Spleen (tissue), 11 donors: ENCODE data around the gene RNF41. TPM values are rescaled to one million over a fixed set of nuclear protein-coding genes. Genes with fewer than 3 reads are reported as not detected.

ENCODE experiments used
- DNase-seq: peaks from one replicate; pipeline ENCODE4 v3.0.0-alpha.2; 2020
- H3K27ac ChIP-seq, 8 donors: fragments of 200-600 bp; sonication (generic) in 7 of 8; 1 replicate in 4 of 8; 2 replicates in 4 of 8; pipeline versions ENCODE4 v1.5.0 to v1.8.0; 2016 to 2021; ENCODE audit warnings: inconsistent platforms in 4 of 8, mild to moderate bottlenecking in 4 of 8, moderate library complexity in 1 of 8
- H3K27me3 ChIP-seq, 7 donors: fragments of 200-600 bp; sonication (generic) in 6 of 7; replicated peaks in 1 of 7; 1 replicate in 4 of 7; 2 replicates in 3 of 7; pipeline versions ENCODE4 v1.5.0 to v1.8.0; 2016 to 2021; ENCODE audit warnings: inconsistent platforms in 3 of 7, mild to moderate bottlenecking in 1 of 7
- H3K36me3 ChIP-seq, 6 donors: fragments of 200-600 bp; sonication (generic) in 5 of 6; 1 replicate in 4 of 6; 2 replicates in 2 of 6; pipeline versions ENCODE4 v1.5.0 to v1.8.0; 2016 to 2021; ENCODE audit warnings: inconsistent platforms in 2 of 6
- H3K4me1 ChIP-seq, 6 donors: fragments of 200-600 bp; sonication (generic) in 5 of 6; 1 replicate in 3 of 6; 2 replicates in 3 of 6; pipeline versions ENCODE4 v1.5.0 to v1.8.0; 2016 to 2021; ENCODE audit warnings: inconsistent platforms in 3 of 6
- H3K4me3 ChIP-seq, 8 donors: fragments of 200-600 bp; sonication (generic) in 7 of 8; 1 replicate in 4 of 8; 2 replicates in 4 of 8; pipeline versions ENCODE4 v1.5.0 to v1.8.0; 2016 to 2021; ENCODE audit warnings: inconsistent platforms in 4 of 8, mild to moderate bottlenecking in 4 of 8, moderate library complexity in 2 of 8
- H3K9me3 ChIP-seq, 8 donors: fragments of 200-600 bp; sonication (generic) in 7 of 8; 1 replicate in 4 of 8; 2 replicates in 4 of 8; pipeline versions ENCODE4 v1.5.0 to v1.8.0; 2016 to 2021; ENCODE audit warnings: inconsistent platforms in 4 of 8
- CTCF ChIP-seq, 11 experiments: fragments of 200-600 bp in 7 of 11; fragments of 450-650 bp in 4 of 11; sonication (generic) in 4 of 11; IDR thresholded peaks in 8 of 11; conservative IDR thresholded peaks in 3 of 11; 1 replicate in 7 of 11; 2 replicates in 4 of 11; pipeline versions ENCODE4 v1.4.0 to v1.8.0; 2016 to 2021; ENCODE audit warnings: antibody characterized with exemption in 11 of 11, inconsistent platforms in 4 of 11, mild to moderate bottlenecking in 1 of 11
- POLR2A ChIP-seq, 3 donors: fragments of 450-650 bp; IDR thresholded peaks; one replicate each; pipeline ENCODE4 v1.5.1; 2017; ENCODE audit warnings: antibody characterized with exemption in 3 of 3, mild to moderate bottlenecking in 1 of 3
- POLR2AphosphoS5 ChIP-seq, 3 donors: sonication (generic); formaldehyde crosslinking; IDR thresholded peaks; one replicate each; pipeline ENCODE4 v1.5.1; 2017; ENCODE audit warnings: antibody characterized with exemption in 3 of 3
- WGBS, 5 donors: extraction: QIAGEN DNeasy Blood & Tissue Kit in 3 of 5; methylation state at CpG; one replicate each; pipeline versions ENCODE4 v1.1.5 to v1.1.7; 2013 to 2018; 5-methylcytosine and 5-hydroxymethylcytosine counted together
- intact Hi-C: fragments of 100-400 bp; cut with DNase I; formaldehyde crosslinking; loops from one replicate; pipeline ENCODE4 v1.15.0; 2023; ENCODE audit warnings: low total_unique reads
- polyA plus RNA-seq, 3 donors: library from polyadenylated mRNA; stranded (reverse); fragments of 200-250 nt; gene quantifications; one replicate each; pipeline ENCODE4 v1.2.1, GENCODE V29; 2013
- total RNA-seq, 7 donors: library from RNA; depleted of rRNA in 3 of 7; stranded (reverse); fragments of >200 nt in 3 of 7; fragmentation: NEBNext Ultra II Directional in 4 of 7; extraction: Animal tissue kit (Norgen Biotek cat#: 25700) in 4 of 7; gene quantifications; one replicate each; pipeline versions ENCODE4 v1.1.0 to v1.2.1, GENCODE V29; 2016 to 2021
- donor health status: healthy with polysubstance abuse.
- donor health status: DM: no; HTN: no; CAD: no; lungs with moderate emphysema.
- donor health status: DM: no; HTN: no; CAD: no.
- donor health status: Bipolar disorder and iron deficiency.
- donor health status: healthy.
- donor health status: DM: no; HTN: no; CAD: no.
- donor health status: DM: yes; HTN: yes; CAD: no.

RNF41 gene
- total and polyA plus RNA-seq, 10 donors: 13.2 to 56.1 (median 45.0) TPM

- intact Hi-C loops: no loop called here
Measured at GRCh38 chr12:56162468-56163290, 59.0 kb downstream of the RNF41 start.

GRCh38 chr12:56161690-56162351 is 59.9 kb downstream of the RNF41 start:
- peaks cover 0 to 75% (median 72%) of the 10 kb centered on the region in 6 donors for H3K36me3 ChIP-seq
- H3K27ac ChIP-seq: peak overlapping the region in 4 of 8 donors; percentile 95 to 99 (median 98)
- peak overlapping the region in 2 of 8 donors; percentile 68 to 88 for H3K4me3 ChIP-seq
- H3K9me3 ChIP-seq: no peaks in the 10 kb centered on the region
- H3K27me3 ChIP-seq: no peaks in the 10 kb centered on the region
- peaks cover 20 to 59% (median 49%) of the 10 kb centered on the region in 6 donors for H3K4me1 ChIP-seq
- 76 to 90% (median 84%) methylated on average over 10 of the region's 10 CpGs for WGBS, 5 donors
- no peak for DNase-seq
- TF ChIP-seq POLR2AphosphoS5 (IDR thresholded peaks at IDR 0.05) (no peak), POLR2A (IDR thresholded peaks at IDR 0.05) (no peak), CTCF (IDR thresholded peaks at IDR 0.05 in 8 of 11, conservative IDR thresholded peaks at IDR 0.05 in 3 of 11) (no peak)
- intact Hi-C loops: no loop called here

More at GRCh38 chr12:56162468-56163290, 59.0 kb downstream of the RNF41 start:
- no peaks in the 10 kb centered on the region for H3K27me3 ChIP-seq
- H3K36me3 ChIP-seq: peaks cover 0 to 84% (median 80%) of the 10 kb centered on the region in 6 donors
- no peak for DNase-seq
- H3K4me3 ChIP-seq: no peak overlapping the region
- no peaks in the 10 kb centered on the region for H3K9me3 ChIP-seq
- peaks cover 19 to 50% (median 40%) of the 10 kb centered on the region in 6 donors for H3K4me1 ChIP-seq
- peak overlapping the region in 3 of 8 donors; percentile 36 to 99 (median 95) for H3K27ac ChIP-seq
- TF ChIP-seq POLR2A (IDR thresholded peaks at IDR 0.05) (no peak), POLR2AphosphoS5 (IDR thresholded peaks at IDR 0.05) (peak; percentile 44 to 67 (median 57)), CTCF (IDR thresholded peaks at IDR 0.05 in 8 of 11, conservative IDR thresholded peaks at IDR 0.05 in 3 of 11) (no peak)
- WGBS, 5 donors: 63 to 82% (median 77%) methylated on average over 11 of the region's 11 CpGs

GRCh38 chr12:56160894-56161689 is 60.6 kb downstream of the RNF41 start:
- Histone ChIP-seq H3K27ac (peak overlapping the region; percentile 70 to 99 (median 95)), H3K36me3 (peaks cover 0 to 68% (median 65%) of the 10 kb centered on the region in 6 donors), H3K9me3 (no peaks in the 10 kb centered on the region), H3K4me3 (peak overlapping the region; percentile 66 to 88 (median 71)), H3K4me1 (peaks cover 22 to 65% (median 52%) of the 10 kb centered on the region in 6 donors), H3K27me3 (no peaks in the 10 kb centered on the region)
- no peak for DNase-seq
- 68 to 81% (median 79%) methylated on average over 11 of the region's 11 CpGs for WGBS, 5 donors
- intact Hi-C loops: no loop called here
- TF ChIP-seq POLR2AphosphoS5 (IDR thresholded peaks at IDR 0.05): peak; percentile 10 to 41 (median 36)
- no peak for TF ChIP-seq POLR2A (IDR thresholded peaks at IDR 0.05)
- TF ChIP-seq CTCF (IDR thresholded peaks at IDR 0.05 in 8 of 11, conservative IDR thresholded peaks at IDR 0.05 in 3 of 11): no peak
